Inflammatory macrophage treated with lipopolysaccharide for 1 hour (primary cell): ENCODE data around the gene PYGB.

ENCODE experiments used
- DNase-seq, 2 donors: peaks; one replicate each; pipeline ENCODE4 v3.0.0-alpha.2; 2020 to 2022

PYGB gene

GRCh38 chr20:25341716-25342680, 94.1 kb downstream of the PYGB start:
- no peak for DNase-seq

GRCh38 chr20:25344634-25345033, 96.7 kb downstream of the PYGB start:
- no peak for DNase-seq

- no peak for DNase-seq
Measured at GRCh38 chr20:25345721-25346120, 97.8 kb downstream of the PYGB start.

GRCh38 chr20:25346349-25346748, 98.5 kb downstream of the PYGB start:
- peak in 1 of 2 donors; percentile 23 for DNase-seq
